Measurements from ENCODE around the gene OXSR1.

The OXSR1 gene

GRCh38 chr3:38136393-38136776 lies 29.0 kb upstream of the OXSR1 start:
- TF ChIP-seq ZNF274 (IDR thresholded peaks at IDR 0.05; ENCODE audit: low read depth, low read length), result no peak
- H3K4me3 ChIP-seq (ENCODE audit: low read length), result peak overlapping the region; percentile 92

DNA sequence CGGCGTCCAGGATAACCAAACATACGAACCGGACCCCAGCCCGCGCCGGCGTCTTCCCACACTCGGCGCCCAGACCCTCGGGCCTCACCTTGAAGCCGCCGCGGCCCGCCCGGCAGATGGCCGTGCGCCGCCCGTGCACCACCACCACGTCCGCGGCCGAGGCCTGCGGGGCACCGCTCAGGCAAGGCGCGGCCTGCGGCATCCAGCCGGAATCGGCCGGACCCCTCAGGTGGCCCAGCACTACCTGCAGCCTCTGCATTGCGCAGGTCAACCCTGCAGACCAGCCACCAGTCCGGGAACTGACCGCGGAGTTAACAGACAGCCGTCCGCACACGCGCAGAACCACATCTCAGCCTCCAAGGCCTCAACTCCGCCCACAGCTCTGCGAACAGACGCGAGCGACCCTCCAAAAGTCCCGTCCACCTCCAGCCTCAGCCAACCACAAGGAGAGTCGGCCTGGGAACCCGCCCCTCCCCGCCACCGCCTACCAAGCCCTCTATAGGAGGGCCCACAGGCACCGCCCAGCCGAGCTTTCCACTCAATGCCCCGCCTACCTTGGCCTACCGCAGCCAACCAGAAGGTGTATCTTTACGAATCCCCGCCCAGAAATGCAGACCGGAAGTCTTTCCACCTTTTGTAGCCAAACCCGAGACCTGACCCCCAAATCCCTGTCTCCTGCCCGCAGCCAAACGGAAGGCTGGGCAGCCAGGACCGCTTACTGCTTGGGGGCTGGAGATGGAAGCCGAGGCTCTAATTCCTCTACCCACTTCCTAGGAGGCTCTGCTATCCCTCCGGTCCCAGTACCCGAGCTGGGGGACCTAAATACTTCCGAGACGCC lies 28.3 kb upstream of the OXSR1 start, which contains the start of gene ACAA1:
ACAA1 (minus strand) TSS at position 351 of the 838 bp plus-strand sequence; CDS start at position 259, 92 bp downstream.
- TF ChIP-seq ZNF274 (IDR thresholded peaks at IDR 0.05; ENCODE audit: low read depth, low read length), result no peak

GRCh38 chr3:38137615-38138348 lies 27.6 kb upstream of the OXSR1 start:
- peak overlapping the region; percentile 87 for H3K4me3 ChIP-seq (ENCODE audit: low read length)
- no peak for TF ChIP-seq ZNF274 (IDR thresholded peaks at IDR 0.05; ENCODE audit: low read depth, low read length)

More for the DNA sequence above, 28.3 kb upstream of the OXSR1 start, which contains the start of gene ACAA1:
- H3K4me3 ChIP-seq (ENCODE audit: low read length), result peak within 1 kb of the TSS; percentile 92

- H3K4me3 ChIP-seq (ENCODE audit: low read length), result peak within 1 kb of the TSS; percentile 87
- no peak for TF ChIP-seq ZNF274 (IDR thresholded peaks at IDR 0.05; ENCODE audit: low read depth, low read length)
Measured at GRCh38 chr3:38138349-38139190, 26.8 kb upstream of the OXSR1 start, which contains the start of gene MYD88. Gene MYD88 (plus strand): TSS chr3:38138661. CDS start chr3:38138701, 40 bp downstream.

- peak overlapping the region; percentile 87 for H3K4me3 ChIP-seq (ENCODE audit: low read length)
- no peak for TF ChIP-seq ZNF274 (IDR thresholded peaks at IDR 0.05; ENCODE audit: low read depth, low read length)
Measured at GRCh38 chr3:38139191-38139590, 26.1 kb upstream of the OXSR1 start.

- peak overlapping the region; percentile 87; the same call in 1 of the 2 replicates for H3K4me3 ChIP-seq (ENCODE audit: low read length)
- TF ChIP-seq ZNF274 (IDR thresholded peaks at IDR 0.05; ENCODE audit: low read depth, low read length), result no peak
Measured at GRCh38 chr3:38139652-38140051, 25.7 kb upstream of the OXSR1 start.

- H3K4me3 ChIP-seq (ENCODE audit: low read length), result peak overlapping the region; percentile 87; the same call in 1 of the 2 replicates
- TF ChIP-seq ZNF274 (IDR thresholded peaks at IDR 0.05; ENCODE audit: low read depth, low read length), result no peak
Measured at GRCh38 chr3:38140326-38141172, 24.8 kb upstream of the OXSR1 start.

- H3K4me3 ChIP-seq (ENCODE audit: low read length), result no peak overlapping the region
- TF ChIP-seq ZNF274 (IDR thresholded peaks at IDR 0.05; ENCODE audit: low read depth, low read length), result no peak
Measured at GRCh38 chr3:38141173-38141951, 24.0 kb upstream of the OXSR1 start.

DNA sequence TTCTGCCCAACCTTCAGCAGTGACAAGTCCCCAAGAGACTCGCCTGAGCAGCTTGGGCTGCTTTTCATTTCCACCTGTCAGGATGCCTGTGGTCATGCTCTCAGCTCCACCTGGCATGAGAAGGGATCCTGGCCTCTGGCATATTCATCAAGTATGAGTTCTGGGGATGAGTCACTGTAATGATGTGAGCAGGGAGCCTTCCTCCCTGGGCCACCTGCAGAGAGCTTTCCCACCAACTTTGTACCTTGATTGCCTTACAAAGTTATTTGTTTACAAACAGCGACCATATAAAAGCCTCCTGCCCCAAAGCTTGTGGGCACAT lies 23.4 kb upstream of the OXSR1 start:
- no peak for TF ChIP-seq ZNF274 (IDR thresholded peaks at IDR 0.05; ENCODE audit: low read depth, low read length)
- no peak overlapping the region for H3K4me3 ChIP-seq (ENCODE audit: low read length)

GRCh38 chr3:38142959-38143358 lies 22.4 kb upstream of the OXSR1 start:
- H3K4me3 ChIP-seq (ENCODE audit: low read length), result no peak overlapping the region
- TF ChIP-seq ZNF274 (IDR thresholded peaks at IDR 0.05; ENCODE audit: low read depth, low read length), result no peak

DNA sequence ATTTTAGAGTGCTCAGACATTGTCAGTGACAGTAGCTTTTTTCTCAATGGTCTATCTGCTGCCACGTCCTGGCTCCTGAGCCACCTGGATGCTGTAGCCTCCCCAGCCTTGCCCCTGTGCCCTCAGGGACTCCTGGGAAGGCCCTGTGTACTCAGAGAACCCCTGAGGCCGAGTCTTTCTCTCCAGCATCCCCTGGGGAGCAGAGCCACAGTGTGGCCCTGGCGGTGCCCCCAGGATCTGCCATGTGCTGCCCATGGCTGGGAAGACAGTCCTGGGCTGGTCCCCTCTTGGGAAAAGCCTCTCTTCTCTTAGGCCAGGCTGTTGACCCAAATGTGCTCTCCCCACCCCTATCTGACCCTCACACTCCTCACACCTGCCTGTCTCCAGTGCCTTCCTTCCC lies 21.8 kb upstream of the OXSR1 start:
- no peak overlapping the region for H3K4me3 ChIP-seq (ENCODE audit: low read length)
- no peak for TF ChIP-seq ZNF274 (IDR thresholded peaks at IDR 0.05; ENCODE audit: low read depth, low read length)

GRCh38 chr3:38146504-38146903 lies 18.8 kb upstream of the OXSR1 start:
- no peak for TF ChIP-seq ZNF274 (IDR thresholded peaks at IDR 0.05; ENCODE audit: low read depth, low read length)

More at GRCh38 chr3:38146504-38146903, 18.8 kb upstream of the OXSR1 start:
- no peak overlapping the region for H3K4me3 ChIP-seq (ENCODE audit: low read length)
